Measurements from ENCODE around the gene SEC31B.

The SEC31B gene

GRCh38 chr10:100509241-100509840, 10.3 kb downstream of the SEC31B start:
- Histone ChIP-seq H3K27ac (ENCODE audit: low read length) (no peak overlapping the region), H3K4me3 (ENCODE audit: low read depth in 1 of 2, low read length in 2 of 2) (no peak overlapping the region), H3K27me3 (ENCODE audit: low read depth, low read length) (no peaks in the 10 kb centered on the region), H3K36me3 (ENCODE audit: control insufficient read depth in 1 of 2, insufficient read depth in 2 of 2, low read length in 2 of 2) (peaks cover 17 to 84% of the 10 kb centered on the region in 2 donors), H3K4me1 (ENCODE audit: control insufficient read depth in 1 of 2, insufficient read depth in 2 of 2, low read length in 2 of 2) (no peaks in the 10 kb centered on the region), H3K9me3 (ENCODE audit: control insufficient read depth in 1 of 2, low read length in 2 of 2) (no peaks in the 10 kb centered on the region)

- Histone ChIP-seq H3K4me3 (ENCODE audit: low read depth in 1 of 2, low read length in 2 of 2) (no peak overlapping the region), H3K9me3 (ENCODE audit: control insufficient read depth in 1 of 2, low read length in 2 of 2) (no peaks in the 10 kb centered on the region), H3K27me3 (ENCODE audit: low read depth, low read length) (no peaks in the 10 kb centered on the region), H3K36me3 (ENCODE audit: control insufficient read depth in 1 of 2, insufficient read depth in 2 of 2, low read length in 2 of 2) (peaks cover 23 to 80% of the 10 kb centered on the region in 2 donors), H3K4me1 (ENCODE audit: control insufficient read depth in 1 of 2, insufficient read depth in 2 of 2, low read length in 2 of 2) (no peaks in the 10 kb centered on the region), H3K27ac (ENCODE audit: low read length) (no peak overlapping the region)
These were observed 10.9 kb downstream of the SEC31B start for GRCh38 chr10:100508691-100509150.

GRCh38 chr10:100508266-100508665, 11.4 kb downstream of the SEC31B start:
- Histone ChIP-seq H3K27me3 (ENCODE audit: low read depth, low read length) (no peaks in the 10 kb centered on the region), H3K27ac (ENCODE audit: low read length) (no peak overlapping the region), H3K4me1 (ENCODE audit: control insufficient read depth in 1 of 2, insufficient read depth in 2 of 2, low read length in 2 of 2) (no peaks in the 10 kb centered on the region), H3K4me3 (ENCODE audit: low read depth in 1 of 2, low read length in 2 of 2) (no peak overlapping the region), H3K36me3 (ENCODE audit: control insufficient read depth in 1 of 2, insufficient read depth in 2 of 2, low read length in 2 of 2) (peaks cover 23 to 80% of the 10 kb centered on the region in 2 donors), H3K9me3 (ENCODE audit: control insufficient read depth in 1 of 2, low read length in 2 of 2) (no peaks in the 10 kb centered on the region)

- no peak overlapping the region for H3K4me3 ChIP-seq (ENCODE audit: low read depth in 1 of 2, low read length in 2 of 2)
- H3K27me3 ChIP-seq (ENCODE audit: low read depth, low read length) = no peaks in the 10 kb centered on the region
- no peaks in the 10 kb centered on the region for H3K4me1 ChIP-seq (ENCODE audit: control insufficient read depth in 1 of 2, insufficient read depth in 2 of 2, low read length in 2 of 2)
- H3K27ac ChIP-seq (ENCODE audit: low read length) = no peak overlapping the region
- peaks cover 26 to 78% of the 10 kb centered on the region in 2 donors for H3K36me3 ChIP-seq (ENCODE audit: control insufficient read depth in 1 of 2, insufficient read depth in 2 of 2, low read length in 2 of 2)
- no peaks in the 10 kb centered on the region for H3K9me3 ChIP-seq (ENCODE audit: control insufficient read depth in 1 of 2, low read length in 2 of 2)
These were observed 12.3 kb downstream of the SEC31B start for GRCh38 chr10:100507357-100507732.

GRCh38 chr10:100506596-100507356, 12.9 kb downstream of the SEC31B start:
- no peaks in the 10 kb centered on the region for H3K9me3 ChIP-seq (ENCODE audit: control insufficient read depth in 1 of 2, low read length in 2 of 2)
- H3K27me3 ChIP-seq (ENCODE audit: low read depth, low read length) = no peaks in the 10 kb centered on the region
- peaks cover 26 to 78% of the 10 kb centered on the region in 2 donors for H3K36me3 ChIP-seq (ENCODE audit: control insufficient read depth in 1 of 2, insufficient read depth in 2 of 2, low read length in 2 of 2)
- H3K27ac ChIP-seq (ENCODE audit: low read length) = no peak overlapping the region
- no peaks in the 10 kb centered on the region for H3K4me1 ChIP-seq (ENCODE audit: control insufficient read depth in 1 of 2, insufficient read depth in 2 of 2, low read length in 2 of 2)
- no peak overlapping the region for H3K4me3 ChIP-seq (ENCODE audit: low read depth in 1 of 2, low read length in 2 of 2)

- no peaks in the 10 kb centered on the region for H3K9me3 ChIP-seq (ENCODE audit: control insufficient read depth in 1 of 2, low read length in 2 of 2)
- peaks cover 33 to 80% of the 10 kb centered on the region in 2 donors for H3K36me3 ChIP-seq (ENCODE audit: control insufficient read depth in 1 of 2, insufficient read depth in 2 of 2, low read length in 2 of 2)
- no peak overlapping the region for H3K4me3 ChIP-seq (ENCODE audit: low read depth in 1 of 2, low read length in 2 of 2)
- H3K27ac ChIP-seq (ENCODE audit: low read length) = no peak overlapping the region
- no peaks in the 10 kb centered on the region for H3K4me1 ChIP-seq (ENCODE audit: control insufficient read depth in 1 of 2, insufficient read depth in 2 of 2, low read length in 2 of 2)
- H3K27me3 ChIP-seq (ENCODE audit: low read depth, low read length) = no peaks in the 10 kb centered on the region
These were observed 14.5 kb downstream of the SEC31B start for GRCh38 chr10:100505164-100505563.

- H3K4me3 ChIP-seq (ENCODE audit: low read depth in 1 of 2, low read length in 2 of 2) = no peak overlapping the region
- no peak overlapping the region for H3K27ac ChIP-seq (ENCODE audit: low read length)
- H3K36me3 ChIP-seq (ENCODE audit: control insufficient read depth in 1 of 2, insufficient read depth in 2 of 2, low read length in 2 of 2) = peaks cover 41 to 80% of the 10 kb centered on the region in 2 donors
- no peaks in the 10 kb centered on the region for H3K9me3 ChIP-seq (ENCODE audit: control insufficient read depth in 1 of 2, low read length in 2 of 2)
- no peaks in the 10 kb centered on the region for H3K27me3 ChIP-seq (ENCODE audit: low read depth, low read length)
- H3K4me1 ChIP-seq (ENCODE audit: control insufficient read depth in 1 of 2, insufficient read depth in 2 of 2, low read length in 2 of 2) = no peaks in the 10 kb centered on the region
These were observed 15.6 kb downstream of the SEC31B start for GRCh38 chr10:100504096-100504495.

GRCh38 chr10:100502926-100503494, 16.7 kb downstream of the SEC31B start:
- no peak overlapping the region for H3K4me3 ChIP-seq (ENCODE audit: low read depth in 1 of 2, low read length in 2 of 2)
- no peaks in the 10 kb centered on the region for H3K4me1 ChIP-seq (ENCODE audit: control insufficient read depth in 1 of 2, insufficient read depth in 2 of 2, low read length in 2 of 2)
- peaks cover 44 to 84% of the 10 kb centered on the region in 2 donors for H3K36me3 ChIP-seq (ENCODE audit: control insufficient read depth in 1 of 2, insufficient read depth in 2 of 2, low read length in 2 of 2)

GRCh38 chr10:100501423-100501822, 18.2 kb downstream of the SEC31B start:
- H3K4me1 ChIP-seq (ENCODE audit: control insufficient read depth in 1 of 2, insufficient read depth in 2 of 2, low read length in 2 of 2) = no peaks in the 10 kb centered on the region
- H3K9me3 ChIP-seq (ENCODE audit: control insufficient read depth in 1 of 2, low read length in 2 of 2) = no peaks in the 10 kb centered on the region
- peaks cover 59 to 84% of the 10 kb centered on the region in 2 donors for H3K36me3 ChIP-seq (ENCODE audit: control insufficient read depth in 1 of 2, insufficient read depth in 2 of 2, low read length in 2 of 2)
- no peak overlapping the region for H3K27ac ChIP-seq (ENCODE audit: low read length)
- no peak overlapping the region for H3K4me3 ChIP-seq (ENCODE audit: low read depth in 1 of 2, low read length in 2 of 2)
- H3K27me3 ChIP-seq (ENCODE audit: low read depth, low read length) = no peaks in the 10 kb centered on the region

More at GRCh38 chr10:100502926-100503494, 16.7 kb downstream of the SEC31B start:
- Histone ChIP-seq H3K27ac (ENCODE audit: low read length) (no peak overlapping the region), H3K27me3 (ENCODE audit: low read depth, low read length) (no peaks in the 10 kb centered on the region), H3K9me3 (ENCODE audit: control insufficient read depth in 1 of 2, low read length in 2 of 2) (no peaks in the 10 kb centered on the region)

- H3K4me1 ChIP-seq (ENCODE audit: control insufficient read depth in 1 of 2, insufficient read depth in 2 of 2, low read length in 2 of 2) = no peaks in the 10 kb centered on the region
- H3K4me3 ChIP-seq (ENCODE audit: low read depth in 1 of 2, low read length in 2 of 2) = no peak overlapping the region
- peaks cover 54 to 85% of the 10 kb centered on the region in 2 donors for H3K36me3 ChIP-seq (ENCODE audit: control insufficient read depth in 1 of 2, insufficient read depth in 2 of 2, low read length in 2 of 2)
- no peaks in the 10 kb centered on the region for H3K9me3 ChIP-seq (ENCODE audit: control insufficient read depth in 1 of 2, low read length in 2 of 2)
- no peaks in the 10 kb centered on the region for H3K27me3 ChIP-seq (ENCODE audit: low read depth, low read length)
- no peak overlapping the region for H3K27ac ChIP-seq (ENCODE audit: low read length)
These were observed 21.6 kb downstream of the SEC31B start for GRCh38 chr10:100498059-100498458.

GRCh38 chr10:100496567-100496966, 23.1 kb downstream of the SEC31B start:
- H3K36me3 ChIP-seq (ENCODE audit: control insufficient read depth in 1 of 2, insufficient read depth in 2 of 2, low read length in 2 of 2) = peaks cover 41 to 78% of the 10 kb centered on the region in 2 donors
- no peaks in the 10 kb centered on the region for H3K27me3 ChIP-seq (ENCODE audit: low read depth, low read length)
- no peaks in the 10 kb centered on the region for H3K9me3 ChIP-seq (ENCODE audit: control insufficient read depth in 1 of 2, low read length in 2 of 2)
- H3K4me1 ChIP-seq (ENCODE audit: control insufficient read depth in 1 of 2, insufficient read depth in 2 of 2, low read length in 2 of 2) = no peaks in the 10 kb centered on the region
- no peak overlapping the region for H3K27ac ChIP-seq (ENCODE audit: low read length)
- H3K4me3 ChIP-seq (ENCODE audit: low read depth in 1 of 2, low read length in 2 of 2) = no peak overlapping the region
